ENCODE results near the gene MOAP1.
"Not testable (repeated sequence)": the region's sequence is repeated elsewhere in the genome, so short reads cannot be mapped to it uniquely, and the experiment has no call there.

Gene MOAP1

DNA sequence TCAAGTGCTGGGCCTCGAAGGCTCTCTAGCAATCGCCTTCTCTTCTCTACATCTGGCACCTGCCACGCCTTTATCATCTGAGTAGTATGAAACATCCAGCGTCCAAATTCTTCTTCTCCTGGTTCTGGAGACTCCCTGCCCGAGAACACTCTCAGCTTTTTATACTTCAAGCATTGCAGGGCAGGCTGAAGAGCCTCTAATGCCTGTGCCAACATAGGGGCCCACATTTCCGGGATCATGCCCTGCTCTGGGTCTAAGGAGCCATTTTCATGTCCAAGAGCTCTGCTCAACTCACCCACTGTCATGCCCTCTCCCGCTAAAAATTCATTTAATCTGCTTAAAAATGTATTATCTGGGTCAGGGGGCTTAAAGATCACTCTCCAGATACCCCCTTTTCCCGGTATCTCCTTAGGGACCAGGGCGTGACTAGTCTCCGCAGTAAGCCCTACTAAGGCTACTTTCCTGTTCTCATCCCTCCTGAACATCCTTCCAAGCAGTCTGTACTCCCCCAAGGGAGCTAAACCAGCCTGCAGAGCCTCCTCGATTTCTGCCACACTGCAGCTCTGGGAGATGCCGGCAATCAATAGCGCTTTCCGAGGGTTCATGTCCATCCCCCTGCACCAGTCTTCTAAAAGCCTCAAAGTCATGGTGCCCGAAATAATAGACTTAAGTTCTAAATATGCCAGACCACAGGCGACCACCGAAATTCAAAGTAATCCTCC lies 940 bp downstream of the MOAP1 start:
- H3K4me1 ChIP-seq (ENCODE audit: low read depth, poor library complexity, severe bottlenecking), result peaks cover 9% of the 10 kb centered on the region
- TF ChIP-seq, protein P1, sequence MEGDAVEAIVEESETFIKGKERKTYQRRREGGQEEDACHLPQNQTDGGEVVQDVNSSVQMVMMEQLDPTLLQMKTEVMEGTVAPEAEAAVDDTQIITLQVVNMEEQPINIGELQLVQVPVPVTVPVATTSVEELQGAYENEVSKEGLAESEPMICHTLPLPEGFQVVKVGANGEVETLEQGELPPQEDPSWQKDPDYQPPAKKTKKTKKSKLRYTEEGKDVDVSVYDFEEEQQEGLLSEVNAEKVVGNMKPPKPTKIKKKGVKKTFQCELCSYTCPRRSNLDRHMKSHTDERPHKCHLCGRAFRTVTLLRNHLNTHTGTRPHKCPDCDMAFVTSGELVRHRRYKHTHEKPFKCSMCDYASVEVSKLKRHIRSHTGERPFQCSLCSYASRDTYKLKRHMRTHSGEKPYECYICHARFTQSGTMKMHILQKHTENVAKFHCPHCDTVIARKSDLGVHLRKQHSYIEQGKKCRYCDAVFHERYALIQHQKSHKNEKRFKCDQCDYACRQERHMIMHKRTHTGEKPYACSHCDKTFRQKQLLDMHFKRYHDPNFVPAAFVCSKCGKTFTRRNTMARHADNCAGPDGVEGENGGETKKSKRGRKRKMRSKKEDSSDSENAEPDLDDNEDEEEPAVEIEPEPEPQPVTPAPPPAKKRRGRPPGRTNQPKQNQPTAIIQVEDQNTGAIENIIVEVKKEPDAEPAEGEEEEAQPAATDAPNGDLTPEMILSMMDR (conservative IDR thresholded peaks at IDR 0.05; ENCODE audit: low read depth, low read length), result no peak
- peak overlapping the region; percentile 71; the same call in 1 of the 2 replicates for H3K9ac ChIP-seq
- H3K4me3 ChIP-seq (IDR thresholded peaks at IDR 0.05; ENCODE audit: insufficient read depth, low read depth, low read length), result no peak overlapping the region
- no peaks in the 10 kb centered on the region for H3K27me3 ChIP-seq (ENCODE audit: insufficient read depth, low read depth)
- no peaks in the 10 kb centered on the region for H3K36me3 ChIP-seq (ENCODE audit: insufficient read depth)
- H3K79me2 ChIP-seq (ENCODE audit: insufficient read depth, low read depth), result peaks cover 8% of the 10 kb centered on the region; the same call in 1 of the 2 replicates
- H3K27ac ChIP-seq, result no peak overlapping the region; the same call in 1 of the 2 replicates
- peak overlapping the region; percentile 66; the same call in 1 of the 2 replicates for H2AFZ ChIP-seq (ENCODE audit: low read depth)
- peak overlapping the region; percentile 82 for H3K4me2 ChIP-seq
- H4K20me1 ChIP-seq (ENCODE audit: insufficient read depth), result no peaks in the 10 kb centered on the region

DNA sequence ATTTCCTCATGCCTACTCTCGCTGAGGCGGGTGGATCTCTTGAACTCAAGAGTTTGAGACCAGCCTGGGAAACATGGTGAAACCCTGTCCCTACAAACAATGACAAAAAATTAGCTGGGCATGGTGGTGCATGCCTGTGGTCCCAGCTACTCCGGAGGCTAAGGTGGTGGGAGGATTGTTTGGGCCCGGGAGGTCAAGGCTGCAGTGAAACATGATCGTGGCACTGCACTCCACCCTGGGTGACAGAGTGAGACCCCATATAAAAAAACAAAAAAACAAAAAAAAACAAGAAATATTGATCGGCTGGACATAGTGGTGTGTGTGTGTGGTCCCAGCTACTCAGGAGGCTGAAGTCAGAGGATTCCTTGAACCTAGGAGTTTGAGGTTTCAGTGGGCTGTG lies 9.2 kb downstream of the MOAP1 start:
- Histone ChIP-seq H3K79me2 (ENCODE audit: insufficient read depth, low read depth) (no peaks in the 10 kb centered on the region), H2AFZ (ENCODE audit: low read depth) (no peak overlapping the region), H3K4me2 (no peak overlapping the region), H3K27me3 (ENCODE audit: insufficient read depth, low read depth) (no peaks in the 10 kb centered on the region), H3K4me3 (IDR thresholded peaks at IDR 0.05; ENCODE audit: insufficient read depth, low read depth, low read length) (no peak overlapping the region), H3K9ac (no peak overlapping the region), H3K27ac (no peak overlapping the region), H4K20me1 (ENCODE audit: insufficient read depth) (no peaks in the 10 kb centered on the region), H3K36me3 (ENCODE audit: insufficient read depth) (no peaks in the 10 kb centered on the region), H3K4me1 (ENCODE audit: low read depth, poor library complexity, severe bottlenecking) (peaks cover 6% of the 10 kb centered on the region)
- TF ChIP-seq, protein P1 (conservative IDR thresholded peaks at IDR 0.05; ENCODE audit: low read depth, low read length), result no peak

DNA sequence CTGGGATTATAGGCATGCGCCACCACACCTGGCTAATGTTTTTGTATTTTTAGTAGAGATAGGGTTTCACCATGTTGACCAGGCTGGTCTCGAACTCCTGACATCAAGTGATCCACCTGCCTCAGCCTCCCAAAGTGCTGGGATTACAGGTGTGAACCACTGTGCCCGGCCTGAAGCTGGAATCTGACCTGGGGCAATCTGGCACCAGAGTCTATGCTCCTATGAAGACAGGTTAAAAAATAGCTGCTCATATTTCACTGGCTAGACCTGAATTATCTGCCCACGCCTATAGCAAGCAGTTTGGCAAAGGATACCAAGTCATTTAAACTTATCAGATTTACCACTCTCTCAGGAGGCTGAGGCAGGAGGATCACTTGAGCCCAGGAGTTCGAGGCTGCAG lies 10.0 kb downstream of the MOAP1 start:
- not testable (repeated sequence) for H3K27me3 ChIP-seq (ENCODE audit: insufficient read depth, low read depth); H3K4me2 ChIP-seq; H2AFZ ChIP-seq (ENCODE audit: low read depth); H3K4me3 ChIP-seq (IDR thresholded peaks at IDR 0.05; ENCODE audit: insufficient read depth, low read depth, low read length); H3K4me1 ChIP-seq (ENCODE audit: low read depth, poor library complexity, severe bottlenecking); H3K27ac ChIP-seq; H3K36me3 ChIP-seq (ENCODE audit: insufficient read depth); H3K9ac ChIP-seq; H3K79me2 ChIP-seq (ENCODE audit: insufficient read depth, low read depth); H4K20me1 ChIP-seq (ENCODE audit: insufficient read depth)

DNA sequence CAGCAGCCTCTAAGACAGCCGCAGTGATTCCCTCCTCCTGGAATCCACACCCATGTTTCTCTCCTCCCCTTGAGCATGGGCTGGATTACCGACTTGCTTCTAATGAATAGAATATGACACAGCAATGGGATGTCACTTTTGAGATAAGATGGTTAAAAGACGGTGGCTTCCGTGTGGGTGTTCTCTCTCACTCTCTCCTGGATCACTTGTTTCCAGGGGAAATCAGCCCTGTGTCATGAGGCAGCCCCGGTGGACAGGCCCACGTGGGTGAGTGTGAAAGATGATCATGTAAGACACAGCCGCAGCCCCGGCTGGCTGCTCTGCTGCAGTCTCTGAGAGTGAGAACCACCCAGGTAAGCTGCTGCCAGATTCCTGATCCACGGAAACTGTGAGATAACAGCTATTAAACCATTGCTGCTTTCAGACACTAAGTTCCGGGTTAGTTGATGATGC lies 10.7 kb downstream of the MOAP1 start:
- no peak overlapping the region for H3K9ac ChIP-seq
- H3K4me3 ChIP-seq (IDR thresholded peaks at IDR 0.05; ENCODE audit: insufficient read depth, low read depth, low read length), result no peak overlapping the region
- H3K27ac ChIP-seq, result no peak overlapping the region
- no peaks in the 10 kb centered on the region for H3K27me3 ChIP-seq (ENCODE audit: insufficient read depth, low read depth)
- H2AFZ ChIP-seq (ENCODE audit: low read depth), result no peak overlapping the region
- peaks cover 6% of the 10 kb centered on the region for H3K4me1 ChIP-seq (ENCODE audit: low read depth, poor library complexity, severe bottlenecking)
- no peaks in the 10 kb centered on the region for H4K20me1 ChIP-seq (ENCODE audit: insufficient read depth)
- TF ChIP-seq, protein P1 (conservative IDR thresholded peaks at IDR 0.05; ENCODE audit: low read depth, low read length), result no peak
- H3K79me2 ChIP-seq (ENCODE audit: insufficient read depth, low read depth), result no peaks in the 10 kb centered on the region
- no peaks in the 10 kb centered on the region for H3K36me3 ChIP-seq (ENCODE audit: insufficient read depth)
- H3K4me2 ChIP-seq, result no peak overlapping the region

DNA sequence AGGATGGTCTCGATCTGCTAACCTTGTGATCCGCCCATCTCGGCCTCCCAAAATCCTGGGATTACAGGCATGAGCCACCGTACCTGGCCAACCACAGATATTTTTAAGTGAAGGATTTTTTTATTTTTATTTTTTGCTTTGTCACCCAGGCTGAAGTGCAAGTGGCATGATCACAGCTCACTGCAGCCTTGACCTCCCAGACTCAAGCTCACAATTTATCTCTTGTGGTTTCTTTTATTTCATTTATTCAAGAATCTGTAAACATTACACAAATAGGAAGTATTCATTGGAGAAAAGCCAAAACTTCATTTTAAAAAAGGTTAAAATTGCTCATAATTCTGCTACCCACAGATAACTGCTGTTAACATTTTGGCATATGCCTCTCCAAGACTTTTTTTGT lies 13.3 kb downstream of the MOAP1 start:
- H3K9ac ChIP-seq, result no peak overlapping the region
- no peak overlapping the region for H3K27ac ChIP-seq
- no peaks in the 10 kb centered on the region for H3K79me2 ChIP-seq (ENCODE audit: insufficient read depth, low read depth)
- H3K27me3 ChIP-seq (ENCODE audit: insufficient read depth, low read depth), result no peaks in the 10 kb centered on the region
- no peak overlapping the region for H3K4me2 ChIP-seq
- H2AFZ ChIP-seq (ENCODE audit: low read depth), result no peak overlapping the region
- no peaks in the 10 kb centered on the region for H3K36me3 ChIP-seq (ENCODE audit: insufficient read depth)
- H3K4me3 ChIP-seq (IDR thresholded peaks at IDR 0.05; ENCODE audit: insufficient read depth, low read depth, low read length), result no peak overlapping the region
- no peaks in the 10 kb centered on the region for H3K4me1 ChIP-seq (ENCODE audit: low read depth, poor library complexity, severe bottlenecking)
- TF ChIP-seq, protein P1 (conservative IDR thresholded peaks at IDR 0.05; ENCODE audit: low read depth, low read length), result no peak
- no peaks in the 10 kb centered on the region for H4K20me1 ChIP-seq (ENCODE audit: insufficient read depth)

DNA sequence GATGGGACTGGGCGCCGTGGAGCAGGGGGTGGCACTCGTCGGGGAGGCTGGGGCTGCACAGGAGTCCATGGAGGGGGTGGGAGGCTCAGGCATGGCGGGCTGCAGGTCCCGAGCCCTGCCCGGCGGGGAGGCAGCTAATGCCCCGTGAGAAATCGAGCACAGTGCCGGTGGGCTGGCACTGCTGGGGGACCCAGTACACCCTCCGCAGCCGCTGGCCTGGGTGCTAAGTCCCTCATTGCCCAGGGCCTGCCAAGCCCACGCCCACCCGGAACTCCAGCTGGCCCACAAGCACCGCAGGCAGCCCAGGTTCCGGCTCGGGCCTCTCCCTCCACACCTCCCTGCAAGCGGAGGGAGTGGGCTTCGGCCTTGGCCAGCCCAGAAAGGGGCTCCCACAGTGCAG lies 14.6 kb downstream of the MOAP1 start:
- H3K36me3 ChIP-seq (ENCODE audit: insufficient read depth); H3K79me2 ChIP-seq (ENCODE audit: insufficient read depth, low read depth); H3K4me1 ChIP-seq (ENCODE audit: low read depth, poor library complexity, severe bottlenecking); H4K20me1 ChIP-seq (ENCODE audit: insufficient read depth); H3K9ac ChIP-seq; H3K27ac ChIP-seq; H2AFZ ChIP-seq (ENCODE audit: low read depth); H3K4me2 ChIP-seq; H3K4me3 ChIP-seq (IDR thresholded peaks at IDR 0.05; ENCODE audit: insufficient read depth, low read depth, low read length); H3K27me3 ChIP-seq (ENCODE audit: insufficient read depth, low read depth): not testable (repeated sequence)

DNA sequence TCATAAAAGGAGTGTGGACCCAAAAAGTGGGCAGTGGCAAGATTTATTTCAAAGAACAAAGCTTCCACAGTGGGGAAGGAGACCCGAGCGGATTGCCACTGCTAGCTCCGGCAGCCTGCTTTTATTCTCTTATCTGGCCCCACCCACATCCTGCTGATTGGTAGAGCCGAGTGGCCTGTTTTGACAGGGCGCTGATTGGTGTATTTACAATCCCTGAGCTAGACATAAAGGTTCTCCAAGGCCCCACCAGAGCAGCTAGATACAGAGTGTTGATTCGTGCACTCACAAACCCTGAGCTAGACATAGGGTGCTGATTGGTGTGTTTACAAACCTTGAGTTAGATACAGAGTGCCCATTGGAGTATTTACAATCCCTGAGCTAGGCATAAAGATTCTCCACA lies 15.1 kb downstream of the MOAP1 start:
- not testable (repeated sequence) for H4K20me1 ChIP-seq (ENCODE audit: insufficient read depth); H3K27ac ChIP-seq; H3K36me3 ChIP-seq (ENCODE audit: insufficient read depth); H3K4me2 ChIP-seq; H3K79me2 ChIP-seq (ENCODE audit: insufficient read depth, low read depth); H3K4me3 ChIP-seq (IDR thresholded peaks at IDR 0.05; ENCODE audit: insufficient read depth, low read depth, low read length); H3K9ac ChIP-seq; H2AFZ ChIP-seq (ENCODE audit: low read depth); H3K4me1 ChIP-seq (ENCODE audit: low read depth, poor library complexity, severe bottlenecking); H3K27me3 ChIP-seq (ENCODE audit: insufficient read depth, low read depth)
